Glutamatergic neuron (in vitro differentiated cells): ENCODE measurements around the gene IRS2. TPM values are rescaled to one million over a fixed set of nuclear protein-coding genes. Genes with fewer than 3 reads are reported as not detected.

Experiments
- DNase-seq: peaks from one replicate; pipeline ENCODE4 v3.0.0; 2022
- H3K27ac Mint-ChIP-seq: one replicate; pipeline ENCODE4 v1.8.0; 2020; ENCODE audit warnings: mild to moderate bottlenecking, mixed read lengths, inconsistent platforms; ENCODE audit not compliant: unreplicated experiment
- H3K27me3 Mint-ChIP-seq: one replicate; pipeline ENCODE4 v1.8.0; 2020; ENCODE audit warnings: mild to moderate bottlenecking, moderate library complexity, mixed read lengths, inconsistent platforms; ENCODE audit not compliant: unreplicated experiment
- H3K36me3 Mint-ChIP-seq: one replicate; pipeline ENCODE4 v1.8.0; 2020; ENCODE audit warnings: mild to moderate bottlenecking, mixed read lengths, inconsistent platforms; ENCODE audit not compliant: unreplicated experiment
- H3K4me1 Mint-ChIP-seq: one replicate; pipeline ENCODE4 v1.8.0; 2020; ENCODE audit warnings: mild to moderate bottlenecking, low read depth, mixed read lengths, inconsistent platforms; ENCODE audit not compliant: unreplicated experiment
- H3K4me3 Mint-ChIP-seq: one replicate; pipeline ENCODE4 v1.8.0; 2020; ENCODE audit warnings: mild to moderate bottlenecking, mixed read lengths, inconsistent platforms; ENCODE audit not compliant: unreplicated experiment
- H3K9me3 Mint-ChIP-seq: one replicate; pipeline ENCODE4 v1.8.0; 2020; ENCODE audit warnings: mild to moderate bottlenecking, moderate library complexity, mixed read lengths, inconsistent platforms; ENCODE audit not compliant: unreplicated experiment
- CTCF ChIP-seq: fragments of 200-600 bp; sonication (generic); IDR thresholded peaks from one replicate; pipeline ENCODE4 v1.5.0; 2021; ENCODE audit not compliant: partially characterized antibody, unreplicated experiment
- total RNA-seq: library from RNA; stranded (reverse); fragmentation: NEBNext Ultra II Directional; extraction: Animal tissue kit (Norgen Biotek cat#: 25700); gene quantifications from one replicate; pipeline ENCODE4 v1.2.1, GENCODE V29; 2021; ENCODE audit not compliant: unreplicated experiment

IRS2 gene
- total RNA-seq, 1 donor from 2014 or later, result 27.0 TPM

GRCh38 chr13:109821103-109821502, 34.7 kb upstream of the IRS2 start:
- no peak overlapping the region for H3K4me3 Mint-ChIP-seq
- peaks cover 3% of the 10 kb centered on the region for H3K4me1 Mint-ChIP-seq
- no peak for TF ChIP-seq CTCF
- H3K9me3 Mint-ChIP-seq, result peaks cover 2% of the 10 kb centered on the region
- peaks cover 5% of the 10 kb centered on the region for H3K36me3 Mint-ChIP-seq
- H3K27me3 Mint-ChIP-seq, result peaks cover 5% of the 10 kb centered on the region
- DNase-seq, result no peak
- no peak overlapping the region for H3K27ac Mint-ChIP-seq

GRCh38 chr13:109819874-109820273, 33.5 kb upstream of the IRS2 start:
- TF ChIP-seq CTCF, result no peak
- Mint-ChIP-seq H3K4me1 (peaks cover 3% of the 10 kb centered on the region), H3K36me3 (peaks cover 5% of the 10 kb centered on the region), H3K27ac (no peak overlapping the region), H3K9me3 (no peaks in the 10 kb centered on the region), H3K27me3 (peaks cover 2% of the 10 kb centered on the region), H3K4me3 (no peak overlapping the region)
- no peak for DNase-seq

- H3K36me3 Mint-ChIP-seq, result peaks cover 5% of the 10 kb centered on the region
- no peak for DNase-seq
- no peaks in the 10 kb centered on the region for H3K9me3 Mint-ChIP-seq
- no peaks in the 10 kb centered on the region for H3K27me3 Mint-ChIP-seq
- H3K4me3 Mint-ChIP-seq, result no peak overlapping the region
- H3K27ac Mint-ChIP-seq, result no peak overlapping the region
- H3K4me1 Mint-ChIP-seq, result peaks cover 3% of the 10 kb centered on the region
- TF ChIP-seq CTCF, result no peak
These were observed 32.5 kb upstream of the IRS2 start for GRCh38 chr13:109818886-109819285.

- TF ChIP-seq CTCF, result no peak
- H3K27me3 Mint-ChIP-seq, result peaks cover 2% of the 10 kb centered on the region
- peaks cover 3% of the 10 kb centered on the region for H3K4me1 Mint-ChIP-seq
- H3K4me3 Mint-ChIP-seq, result no peak overlapping the region
- H3K9me3 Mint-ChIP-seq, result no peaks in the 10 kb centered on the region
- no peak overlapping the region for H3K27ac Mint-ChIP-seq
- DNase-seq, result no peak
- peaks cover 5% of the 10 kb centered on the region for H3K36me3 Mint-ChIP-seq
These were observed 31.5 kb upstream of the IRS2 start for GRCh38 chr13:109817591-109818535.

GRCh38 chr13:109816808-109817203, 30.4 kb upstream of the IRS2 start:
- Mint-ChIP-seq H3K36me3 (peaks cover 5% of the 10 kb centered on the region), H3K9me3 (peaks cover 2% of the 10 kb centered on the region), H3K27me3 (peaks cover 2% of the 10 kb centered on the region), H3K27ac (no peak overlapping the region), H3K4me3 (no peak overlapping the region), H3K4me1 (peaks cover 6% of the 10 kb centered on the region)
- DNase-seq, result no peak
- TF ChIP-seq CTCF, result no peak
